ENCODE measurements around the gene TNNC1. TPM values are rescaled to one million over a fixed set of nuclear protein-coding genes. Genes with fewer than 3 reads are reported as not detected.

Gene TNNC1
- total and polyA plus RNA-seq, 9 of the 15 experiments (the other 6 are each of a cell fraction or from before 2014, with no cell fraction given) = 0.08 to 0.85 (median 0.42) TPM; not detected in 4

- no peak for FAIRE-seq
- 100% methylated on average over 1 of the region's 18 CpGs for WGBS (ENCODE audit: insufficient coverage, low coverage, missing lambda C conversion rate)
- Histone ChIP-seq H3K9me1 (ENCODE audit: control insufficient read depth, insufficient read depth, low read length) (no peaks in the 10 kb centered on the region), H3K27ac (ENCODE audit: extremely low read depth, low read depth, low read length) (no peak overlapping the region), H2AFZ (ENCODE audit: low read depth, low read length) (no peak overlapping the region), H3K4me1 (replicated peaks in 1 of 2; ENCODE audit: control insufficient read depth in 2 of 2, insufficient read depth in 2 of 2, low read length in 2 of 2) (peaks cover 0 to 18% of the 10 kb centered on the region in 2 experiments; a peak in 1 of 5 replicates), H3K79me2 (ENCODE audit: control insufficient read depth, insufficient read depth, low read length) (no peaks in the 10 kb centered on the region), H3K36me3 (ENCODE audit: control insufficient read depth, insufficient read depth, low read length) (peaks cover 60% of the 10 kb centered on the region; the same call in 2 of the 3 replicates), H3K27me3 (ENCODE audit: control insufficient read depth in 2 of 2, insufficient read depth in 2 of 2, low read length in 2 of 2) (no peaks in the 10 kb centered on the region), H3K4me3 (no peak overlapping the region), H3K9me3 (replicated peaks; ENCODE audit: control insufficient read depth, insufficient read depth, low read depth, low read length) (no peaks in the 10 kb centered on the region), H3K9ac (ENCODE audit: insufficient read depth in 1 of 2, low read depth in 2 of 2, low read length in 2 of 2) (no peak overlapping the region), H3K4me2 (ENCODE audit: insufficient read depth, low read length) (no peak overlapping the region), H4K20me1 (replicated peaks; ENCODE audit: control insufficient read depth, insufficient read depth, low read length) (no peaks in the 10 kb centered on the region; the same call in 1 of the 2 replicates)
- no peak for TF ChIP-seq ZNF77 (CRISPR knock-in tag; IDR thresholded peaks at IDR 0.05)
- TF ChIP-seq U2AF1 (optimal IDR thresholded peaks at IDR 0.05; ENCODE audit: low read depth, low read length) = no peak
- TF ChIP-seq ZBTB26 (CRISPR knock-in tag; IDR thresholded peaks at IDR 0.05) = no peak
- no peak for TF ChIP-seq DDX20 (tag; IDR thresholded peaks at IDR 0.05; ENCODE audit: low read depth)
- TF ChIP-seq SREBF2 (CRISPR knock-in tag; IDR thresholded peaks at IDR 0.05) = no peak
- no peak for TF ChIP-seq STAG1 (CRISPR knock-in tag; IDR thresholded peaks at IDR 0.05; ENCODE audit: borderline replicate concordance)
- TF ChIP-seq USF2 (CRISPR knock-in tag; IDR thresholded peaks at IDR 0.05) = no peak
- TF ChIP-seq DIDO1 (tag; IDR thresholded peaks at IDR 0.05; ENCODE audit: low read depth) = no peak
- intact Hi-C loops (cut with micrococcal nuclease) (no loop called here), in situ Hi-C loops (cut with MboI) (no loop called here)
- BruUV-seq (replicated peaks) = no TSS peak
- DNase-seq (ENCODE audit: extremely low read depth in 1 of 4, low spot score in 3 of 4) = no peak
- no peak for ATAC-seq
- POLR2A ChIA-PET = interaction anchor here (0.6 to 1.4 kb wide), 4 partner anchors 9 to 31 kb away, joined by 3 to 7 read pairs (median 4); no protein-coding TSS in a partner anchor
- CTCF ChIA-PET (ENCODE audit: low intra/inter-chr PET ratio) = no interaction called here
Observed at GRCh38 chr3:52489453-52489852, 35.6 kb upstream of the TNNC1 start.

All from K562 (cell line).